Testis (tissue), 3 donors: ENCODE data around the gene SRSF1. TPM values are rescaled to one million over a fixed set of nuclear protein-coding genes. Genes with fewer than 3 reads are reported as not detected.

Experiments
- DNase-seq: peaks from one replicate; pipeline ENCODE4 v3.0.0-alpha.2; 2019
- H3K27ac ChIP-seq, 2 donors: fragments of 200-600 bp; sonication (generic); one replicate each; pipeline ENCODE4 v1.5.1; 2019
- H3K27me3 ChIP-seq: fragments of 200-600 bp; sonication (generic); one replicate; pipeline ENCODE4 v1.5.1; 2019
- H3K36me3 ChIP-seq: fragments of 200-600 bp; sonication (generic); one replicate; pipeline ENCODE4 v1.5.1; 2017; ENCODE audit warnings: low read depth; ENCODE audit errors: missing control alignments
- H3K4me1 ChIP-seq: fragments of 200-600 bp; sonication (generic); one replicate; pipeline ENCODE4 v1.5.1; 2019
- H3K4me3 ChIP-seq, 2 donors: fragments of 200-600 bp; sonication (generic); one replicate each; pipeline ENCODE4 v1.5.1; 2017 to 2019
- H3K9me3 ChIP-seq: fragments of 200-600 bp; sonication (generic); one replicate; pipeline ENCODE4 v1.5.1; 2017
- POLR2A ChIP-seq: fragments of 450-650 bp; IDR thresholded peaks from one replicate; pipeline ENCODE4 v1.6.1; 2017; ENCODE audit warnings: antibody characterized with exemption, mild to moderate bottlenecking, moderate library complexity
- WGBS, 2 donors: methylation state at CpG; one replicate each; pipeline ENCODE4 v1.1.5; 2018; 5-methylcytosine and 5-hydroxymethylcytosine counted together
- intact Hi-C: fragments of 100-400 bp; cut with DNase I; formaldehyde crosslinking; loops from one replicate; pipeline ENCODE4 v1.15.1; 2023; ENCODE audit warnings: low total_unique reads
- polyA plus RNA-seq: library from polyadenylated mRNA; stranded (reverse); fragments of 350-450 nt; fragmentation: Illumina TruSeq; extraction: RNeasy Lipid Tissue Mini Kit (QIAGEN cat#74804); gene quantifications from one replicate; pipeline ENCODE4 v1.2.3, GENCODE V29; 2014; ENCODE audit warnings: low read depth, low replicate concordance; ENCODE audit not compliant: insufficient read depth
- total RNA-seq, 2 donors: library from RNA; depleted of rRNA; stranded (reverse); fragments of >200 nt; gene quantifications; one replicate each; pipeline ENCODE4 v1.2.3, GENCODE V29; 2016
- TF ChIP-seq, protein P1 (sequence below), 3 experiments: fragments of 450-650 bp in 2 of 3; fragments of 200-600 bp in 1 of 3; sonication (generic) in 1 of 3; IDR thresholded peaks; one replicate each; pipeline ENCODE4 v1.5.1; 2016 to 2019; ENCODE audit warnings: antibody characterized with exemption in 3 of 3, mild to moderate bottlenecking in 2 of 3, moderate library complexity in 1 of 3

The SRSF1 gene
- total and polyA plus RNA-seq, 3 donors from 2014 or later, result 128 to 159 (median 150) TPM

DNA sequence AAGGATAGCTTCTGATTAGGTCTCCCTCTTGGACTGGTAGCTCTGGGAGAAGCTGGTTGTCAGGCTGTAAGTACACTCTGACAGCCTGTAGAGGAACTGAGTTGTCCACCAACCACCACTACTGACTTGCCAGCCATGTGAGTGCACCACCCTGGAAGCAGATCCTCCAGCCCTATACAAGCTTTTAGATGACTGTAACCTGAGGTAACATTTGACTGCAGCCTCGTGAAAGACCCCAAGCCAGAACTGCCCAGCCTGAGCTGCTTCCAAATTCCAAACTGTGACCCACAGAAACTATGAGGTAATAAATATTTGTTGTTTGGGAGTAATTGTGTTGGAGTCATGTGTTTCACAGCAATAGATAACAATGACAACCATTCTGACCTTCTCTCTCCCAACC lies 45.4 kb upstream of the SRSF1 start:
- H3K4me3 ChIP-seq, result no peak overlapping the region
- 73% methylated on average over 1 of the region's 1 CpG; no CpG with 5 or more reads in 1 of the 2 donors for WGBS, 2 donors
- intact Hi-C loops, result no loop called here
- H3K9me3 ChIP-seq, result no peaks in the 10 kb centered on the region
- H3K4me1 ChIP-seq, result no peaks in the 10 kb centered on the region
- DNase-seq, result no peak
- H3K36me3 ChIP-seq, result no peaks in the 10 kb centered on the region
- no peaks in the 10 kb centered on the region for H3K27me3 ChIP-seq
- TF ChIP-seq, protein P1, sequence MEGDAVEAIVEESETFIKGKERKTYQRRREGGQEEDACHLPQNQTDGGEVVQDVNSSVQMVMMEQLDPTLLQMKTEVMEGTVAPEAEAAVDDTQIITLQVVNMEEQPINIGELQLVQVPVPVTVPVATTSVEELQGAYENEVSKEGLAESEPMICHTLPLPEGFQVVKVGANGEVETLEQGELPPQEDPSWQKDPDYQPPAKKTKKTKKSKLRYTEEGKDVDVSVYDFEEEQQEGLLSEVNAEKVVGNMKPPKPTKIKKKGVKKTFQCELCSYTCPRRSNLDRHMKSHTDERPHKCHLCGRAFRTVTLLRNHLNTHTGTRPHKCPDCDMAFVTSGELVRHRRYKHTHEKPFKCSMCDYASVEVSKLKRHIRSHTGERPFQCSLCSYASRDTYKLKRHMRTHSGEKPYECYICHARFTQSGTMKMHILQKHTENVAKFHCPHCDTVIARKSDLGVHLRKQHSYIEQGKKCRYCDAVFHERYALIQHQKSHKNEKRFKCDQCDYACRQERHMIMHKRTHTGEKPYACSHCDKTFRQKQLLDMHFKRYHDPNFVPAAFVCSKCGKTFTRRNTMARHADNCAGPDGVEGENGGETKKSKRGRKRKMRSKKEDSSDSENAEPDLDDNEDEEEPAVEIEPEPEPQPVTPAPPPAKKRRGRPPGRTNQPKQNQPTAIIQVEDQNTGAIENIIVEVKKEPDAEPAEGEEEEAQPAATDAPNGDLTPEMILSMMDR (IDR thresholded peaks at IDR 0.05), result no peak
- no peak for TF ChIP-seq POLR2A
- no peak overlapping the region for H3K27ac ChIP-seq

- Histone ChIP-seq H3K4me3 (no peak overlapping the region), H3K4me1 (no peaks in the 10 kb centered on the region), H3K9me3 (no peaks in the 10 kb centered on the region), H3K27ac (no peak overlapping the region), H3K36me3 (no peaks in the 10 kb centered on the region), H3K27me3 (no peaks in the 10 kb centered on the region)
- WGBS, 2 donors, result 84 to 97% methylated on average over 1 of the region's 1 CpG
- TF ChIP-seq, protein P1 (IDR thresholded peaks at IDR 0.05), result no peak
- TF ChIP-seq POLR2A, result no peak
- no peak for DNase-seq
- intact Hi-C loops, result no loop called here
Observed at GRCh38 chr17:58051468-58051867, 44.4 kb upstream of the SRSF1 start.

DNA sequence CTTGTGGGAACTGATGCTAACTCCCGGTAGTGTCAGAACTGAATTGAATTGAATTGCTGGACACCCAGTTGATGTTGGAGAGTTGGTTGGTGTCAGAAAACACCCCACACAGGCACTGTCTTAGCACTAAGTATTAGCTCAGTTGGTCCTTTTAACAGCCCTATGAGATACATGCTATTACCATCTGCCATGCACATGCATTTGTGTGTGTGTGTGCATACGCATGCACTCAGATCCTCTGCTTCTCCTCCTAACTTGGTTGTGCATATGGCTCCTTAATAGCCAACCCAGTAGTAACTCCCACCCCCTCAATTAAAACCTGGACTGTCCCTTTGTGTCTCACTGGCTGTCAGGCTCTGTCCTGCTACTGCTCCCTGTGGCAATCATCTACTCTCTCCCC lies 43.9 kb upstream of the SRSF1 start:
- WGBS, 2 donors, result 96 to 97% methylated on average over 2 of the region's 2 CpGs
- H3K27ac ChIP-seq, result no peak overlapping the region
- DNase-seq, result no peak
- H3K4me1 ChIP-seq, result no peaks in the 10 kb centered on the region
- no peaks in the 10 kb centered on the region for H3K27me3 ChIP-seq
- H3K4me3 ChIP-seq, result no peak overlapping the region
- H3K9me3 ChIP-seq, result no peaks in the 10 kb centered on the region
- TF ChIP-seq, protein P1 (IDR thresholded peaks at IDR 0.05), result no peak
- TF ChIP-seq POLR2A, result no peak
- intact Hi-C loops, result no loop called here
- no peaks in the 10 kb centered on the region for H3K36me3 ChIP-seq

DNA sequence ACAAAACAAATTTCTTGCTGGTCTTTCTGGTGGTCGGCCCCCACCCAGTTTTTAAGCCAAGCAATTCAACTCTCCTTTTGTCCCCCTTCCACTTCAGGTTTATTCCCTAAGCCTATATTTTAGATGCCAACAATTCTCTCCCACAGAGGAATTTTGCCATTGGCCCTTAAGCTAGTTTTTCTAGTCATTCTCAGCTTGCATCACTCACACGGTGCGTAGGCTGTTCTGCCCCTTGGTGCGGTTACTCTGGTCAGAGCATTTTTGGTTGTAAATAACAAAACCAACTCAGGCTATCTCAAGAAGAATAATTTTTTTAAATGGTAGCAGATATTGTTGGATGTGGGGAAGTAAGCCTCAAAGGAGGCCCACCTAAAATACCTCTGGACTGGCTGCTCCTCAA lies 42.5 kb upstream of the SRSF1 start:
- WGBS, 2 donors, result 93 to 97% methylated on average over 4 of the region's 4 CpGs
- intact Hi-C loops, result no loop called here
- DNase-seq, result no peak
- H3K4me3 ChIP-seq, result no peak overlapping the region
- no peaks in the 10 kb centered on the region for H3K36me3 ChIP-seq
- no peaks in the 10 kb centered on the region for H3K4me1 ChIP-seq
- no peaks in the 10 kb centered on the region for H3K27me3 ChIP-seq
- no peak overlapping the region for H3K27ac ChIP-seq
- H3K9me3 ChIP-seq, result no peaks in the 10 kb centered on the region
- TF ChIP-seq POLR2A, result no peak
- TF ChIP-seq, protein P1 (IDR thresholded peaks at IDR 0.05), result no peak

- no peaks in the 10 kb centered on the region for H3K36me3 ChIP-seq
- DNase-seq, result no peak
- no peaks in the 10 kb centered on the region for H3K9me3 ChIP-seq
Observed at GRCh38 chr17:58047376-58048150, 40.5 kb upstream of the SRSF1 start.

More at GRCh38 chr17:58047376-58048150, 40.5 kb upstream of the SRSF1 start:
- 73 to 76% methylated on average over 4 of the region's 4 CpGs for WGBS, 2 donors
- no peaks in the 10 kb centered on the region for H3K27me3 ChIP-seq
- no peaks in the 10 kb centered on the region for H3K4me1 ChIP-seq
- no peak overlapping the region for H3K4me3 ChIP-seq
- TF ChIP-seq, protein P1 (IDR thresholded peaks at IDR 0.05), result no peak
- no peak for TF ChIP-seq POLR2A
- H3K27ac ChIP-seq, result no peak overlapping the region
- intact Hi-C loops, result no loop called here
